SIG-M5 (cell line): ENCODE measurements around the gene PEX11B.
A peak's percentile ranks its signal among the peaks of the same experiment; 100 is the strongest.

Experiments
- DNase-seq: peaks from one replicate; lab custom pipeline; 2025; lab: John Stamatoyannopoulos, UW

Gene PEX11B, protein sequence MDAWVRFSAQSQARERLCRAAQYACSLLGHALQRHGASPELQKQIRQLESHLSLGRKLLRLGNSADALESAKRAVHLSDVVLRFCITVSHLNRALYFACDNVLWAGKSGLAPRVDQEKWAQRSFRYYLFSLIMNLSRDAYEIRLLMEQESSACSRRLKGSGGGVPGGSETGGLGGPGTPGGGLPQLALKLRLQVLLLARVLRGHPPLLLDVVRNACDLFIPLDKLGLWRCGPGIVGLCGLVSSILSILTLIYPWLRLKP

DNA sequence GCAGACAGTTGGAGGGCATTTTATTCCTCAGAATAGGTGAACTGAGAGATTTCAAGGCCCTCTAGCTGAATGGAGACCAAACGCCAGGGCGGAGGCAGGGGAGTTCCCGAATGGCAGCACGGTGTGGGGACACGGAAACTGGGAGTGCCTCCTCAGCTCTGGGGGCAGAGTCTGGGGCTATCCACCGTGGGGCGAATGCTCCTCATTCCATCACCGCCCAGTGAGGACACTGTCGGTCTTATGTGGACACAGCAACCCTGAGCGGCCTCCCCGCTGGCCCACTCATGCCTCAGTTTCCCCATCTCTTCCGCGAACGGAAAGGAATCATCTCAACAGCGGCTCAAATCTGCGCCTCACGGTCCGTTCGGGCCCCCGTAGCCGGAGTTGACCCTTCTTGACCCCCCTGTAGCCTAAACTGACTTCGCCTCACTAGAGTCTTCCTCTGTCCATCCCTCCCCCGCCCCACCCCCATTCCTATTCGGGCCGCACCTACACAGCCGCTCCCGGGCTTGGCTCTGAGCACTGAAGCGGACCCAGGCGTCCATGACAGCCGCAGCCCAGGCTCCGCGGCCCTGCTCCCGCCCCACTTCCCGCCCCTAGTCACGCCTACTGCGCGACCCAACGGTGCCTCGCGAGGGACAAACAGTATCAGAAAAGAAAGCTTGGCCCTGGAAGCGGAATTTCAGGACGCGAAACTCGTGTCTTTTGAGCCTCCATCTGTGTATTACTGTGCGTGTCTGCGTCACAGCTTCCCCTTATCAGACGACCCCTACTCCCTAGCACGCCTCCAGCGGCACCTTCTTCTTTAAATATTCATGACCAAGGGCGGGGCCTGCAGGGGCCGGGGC lies at the start of gene PEX11B:
PEX11B (minus strand) TSS at position 574 of the 848 bp plus-strand sequence; CDS start at position 545, 29 bp downstream.
- DNase-seq: peak; percentile 96

DNA sequence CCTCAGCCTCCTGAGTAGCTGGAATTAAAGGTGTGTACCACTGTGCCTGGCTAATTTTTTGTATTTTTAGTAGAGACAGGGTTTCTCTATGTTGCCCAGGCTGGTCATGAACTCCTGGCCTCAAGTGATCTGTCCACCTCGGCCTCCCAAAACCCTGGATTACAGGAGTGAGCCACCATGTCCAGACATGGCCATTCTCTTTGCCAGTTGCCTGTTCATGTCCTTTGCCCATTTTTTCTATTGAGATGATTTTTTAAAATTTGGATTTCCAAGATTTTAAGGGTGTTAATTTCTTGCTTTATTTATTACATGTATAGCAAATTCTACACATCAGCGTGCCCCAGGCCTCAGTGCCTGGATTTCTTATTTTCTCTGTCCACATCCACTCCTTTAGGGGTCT lies 48.8 kb upstream of the PEX11B start:
- DNase-seq: no peak

DNA sequence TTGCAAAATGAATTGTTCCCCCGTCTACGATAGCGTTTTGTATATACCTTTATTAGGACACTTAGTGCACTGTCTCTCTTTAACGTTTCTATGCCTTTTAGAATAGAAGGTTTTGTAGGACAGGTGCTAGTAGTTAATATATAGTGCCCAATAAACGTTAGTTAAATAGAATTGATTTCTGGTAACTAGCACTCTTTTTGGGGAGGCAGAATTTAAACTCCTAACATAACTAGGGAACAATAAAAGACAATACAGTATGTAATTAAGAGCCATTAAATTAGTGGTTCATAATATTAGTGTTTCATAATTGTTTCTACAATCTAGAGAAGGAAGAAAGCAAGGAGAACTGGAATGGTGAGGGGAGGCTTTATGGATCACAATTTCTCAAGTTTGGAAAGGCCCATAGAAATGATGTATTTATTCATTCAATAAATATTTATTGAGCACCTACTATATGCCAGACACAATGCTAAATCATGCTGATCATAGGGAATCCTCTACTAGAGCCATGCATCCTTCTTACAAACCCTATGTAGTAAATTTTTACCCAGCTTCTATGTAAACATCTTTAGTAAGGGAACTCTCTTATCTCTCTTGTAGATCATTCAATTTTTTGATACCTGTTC lies 46.7 kb upstream of the PEX11B start:
- no peak for DNase-seq

DNA sequence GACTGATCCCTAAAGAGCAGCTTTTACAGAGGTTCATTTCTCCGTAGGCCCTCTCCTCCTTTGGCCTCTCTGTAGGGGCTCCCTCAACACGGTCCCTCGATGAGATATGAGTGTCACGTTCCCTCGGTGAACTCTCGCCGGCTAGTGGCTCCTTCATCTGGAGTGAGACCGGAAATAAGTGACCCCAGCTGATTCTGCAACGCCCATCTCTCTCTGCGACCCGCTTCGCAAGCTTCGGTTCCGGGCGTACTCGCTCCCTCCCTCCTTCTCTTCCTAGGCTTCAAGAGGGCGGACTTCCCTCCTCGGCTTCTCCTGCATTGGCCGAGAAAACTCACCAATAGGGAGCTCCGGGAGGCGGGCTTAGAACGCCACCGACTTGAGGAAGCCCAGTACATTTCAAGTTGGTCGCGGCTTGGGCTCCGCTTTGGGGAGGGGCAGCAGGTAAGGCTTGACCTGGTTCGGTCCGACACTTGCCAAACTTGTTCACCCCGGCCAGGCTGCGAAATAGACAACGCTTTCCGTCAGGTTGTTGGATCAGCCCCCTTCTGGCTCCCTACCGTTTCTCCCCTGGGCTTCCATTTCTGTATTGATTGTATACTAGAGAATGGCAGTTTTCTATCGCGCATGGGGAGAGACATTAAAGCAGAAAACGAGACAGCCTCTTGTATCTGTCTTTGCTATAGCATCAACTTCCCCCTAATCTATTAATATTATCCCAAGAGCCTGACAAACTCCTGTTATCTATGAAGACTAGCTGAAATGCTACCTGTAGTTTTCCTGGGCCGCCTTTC lies 46.0 kb upstream of the PEX11B start, which contains the start of the genes ANKRD34A and POLR3GL:
ANKRD34A (minus strand) TSS at position 248 of the 791 bp plus-strand sequence. CDS start 2,816 bp downstream, outside the sequence.
POLR3GL (plus strand) TSS at position 363 of the 791 bp plus-strand sequence. CDS start 10,176 bp downstream, outside the sequence.
- DNase-seq: peak; percentile 82

DNA sequence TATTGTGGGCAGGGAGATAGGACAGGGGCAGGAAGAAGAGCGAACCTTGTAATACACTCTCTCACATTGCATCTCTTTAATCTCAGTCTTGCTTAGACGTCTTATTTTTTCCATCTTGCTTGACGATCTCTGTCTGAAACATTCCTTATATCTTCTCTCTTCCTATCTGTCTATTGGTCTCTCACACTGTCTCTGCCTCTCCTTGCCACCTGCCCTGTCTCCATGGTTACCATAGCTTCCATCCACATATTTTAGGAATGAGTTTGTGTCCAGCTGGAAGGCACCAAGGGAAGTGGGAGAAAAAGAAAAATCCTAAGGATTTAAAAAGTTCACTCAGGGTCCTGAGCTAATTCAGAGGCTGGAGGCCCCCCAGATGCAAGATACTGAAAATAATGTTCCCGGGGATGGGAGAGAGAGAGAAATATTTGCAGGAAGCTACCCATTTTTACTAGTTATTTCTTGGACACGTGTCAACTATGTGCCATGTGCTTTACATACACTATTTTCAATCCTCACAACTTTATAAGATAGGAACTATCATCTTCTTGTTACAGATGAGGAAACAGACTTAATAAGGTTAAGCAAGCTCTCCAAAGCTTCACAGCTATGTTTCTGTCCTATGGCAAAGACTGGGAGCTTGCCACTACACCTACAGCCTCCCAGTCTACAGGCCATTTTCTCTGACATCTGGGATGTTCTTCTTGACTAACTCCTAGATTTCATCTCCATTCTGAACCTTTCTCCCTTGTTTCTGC lies 44.9 kb upstream of the PEX11B start:
- DNase-seq: no peak

DNA sequence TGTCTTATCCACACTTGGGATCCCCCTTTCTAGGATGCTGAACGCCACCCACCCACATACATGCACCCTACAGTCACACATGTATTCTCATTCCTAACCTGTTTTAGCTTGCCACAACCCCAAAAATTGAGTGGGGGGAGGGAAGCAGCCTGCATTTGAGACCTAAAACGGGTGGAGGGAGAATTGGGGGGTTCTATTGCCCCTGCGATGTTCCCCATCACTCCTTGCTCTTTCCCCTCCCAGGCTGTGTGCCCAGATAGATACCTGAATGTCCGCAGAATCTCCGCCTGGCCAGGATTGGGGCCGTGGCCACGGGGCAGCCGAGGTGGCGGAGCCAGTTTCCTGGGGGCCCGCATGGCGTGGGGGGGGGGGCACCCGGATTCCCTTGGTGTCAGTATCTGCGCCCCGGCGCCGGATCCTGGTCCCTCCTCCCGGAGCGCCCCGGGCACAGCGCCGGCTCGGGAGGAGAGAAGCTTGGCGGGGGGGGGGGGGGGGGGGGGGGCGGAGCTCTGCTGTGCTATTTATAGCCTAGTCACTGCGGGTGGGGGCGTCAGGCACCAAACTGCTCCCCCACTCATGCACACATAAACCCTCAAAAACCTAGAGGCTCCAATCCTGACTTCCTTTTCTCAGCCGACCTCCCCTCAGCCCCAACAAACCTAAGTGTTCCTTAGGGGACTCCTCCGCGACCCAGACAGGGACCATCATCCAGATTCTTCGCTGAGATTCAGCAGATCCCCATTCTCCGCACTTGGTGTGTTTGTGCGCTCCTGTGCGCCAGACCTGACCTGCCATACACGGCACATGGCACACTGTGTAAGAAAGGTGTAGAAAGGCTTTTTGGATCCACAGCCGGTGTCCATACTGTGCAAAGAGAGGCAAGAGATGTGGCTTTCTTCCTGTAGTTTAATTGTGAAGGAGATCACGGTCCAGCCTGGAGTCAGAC lies 43.9 kb upstream of the PEX11B start:
- no peak for DNase-seq

DNA sequence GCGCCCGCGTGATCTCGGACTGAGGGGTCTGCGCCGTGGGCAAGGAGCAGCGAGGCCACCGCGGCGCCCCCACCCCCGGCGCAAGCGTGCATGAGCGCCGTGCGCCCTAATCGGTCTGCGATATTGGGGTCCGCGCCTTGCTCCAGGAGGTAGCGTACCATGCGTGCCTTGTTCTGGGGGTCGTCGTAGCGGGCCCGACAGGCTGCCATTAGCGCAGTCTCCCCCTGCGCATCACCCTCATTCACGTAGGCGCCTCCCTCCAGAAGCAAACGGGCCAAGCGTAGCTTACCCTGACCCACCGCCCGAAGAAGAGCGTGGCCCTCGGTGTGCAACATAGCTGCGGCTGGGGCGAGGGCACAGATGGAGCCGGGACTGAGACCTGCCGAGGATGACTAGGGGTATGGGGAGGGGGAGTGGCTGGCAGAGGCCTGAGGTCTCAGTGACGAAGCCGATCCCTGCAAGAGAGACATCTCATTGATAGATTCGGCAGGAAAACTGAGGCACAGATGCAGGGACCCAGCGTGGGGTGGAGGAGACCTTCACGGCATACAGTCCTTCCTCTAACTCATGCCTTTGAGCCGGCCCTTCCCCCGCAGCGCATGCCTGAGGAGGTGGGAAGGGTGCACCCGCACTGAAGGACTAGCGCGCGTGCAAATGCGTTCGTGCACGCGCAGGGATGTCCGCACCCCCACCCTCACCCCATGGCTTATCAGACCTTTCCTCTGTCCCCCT lies 43.1 kb upstream of the PEX11B start:
- DNase-seq: no peak

DNA sequence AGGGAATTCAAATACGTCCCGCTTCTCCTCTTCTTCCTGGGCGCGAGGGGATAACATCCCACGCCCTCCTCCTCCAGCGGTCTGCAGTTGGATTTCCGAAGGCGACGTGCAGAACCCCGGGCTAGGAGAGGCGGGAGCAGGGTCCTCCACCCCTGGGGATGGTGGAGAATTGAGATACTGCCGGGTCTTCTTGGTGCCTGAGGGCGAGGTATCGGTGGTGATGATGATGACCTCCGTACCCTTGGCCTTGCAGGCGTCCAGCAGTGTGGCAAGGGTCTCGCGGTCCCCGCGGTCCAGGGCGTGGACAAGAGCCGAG lies 42.5 kb upstream of the PEX11B start:
- no peak for DNase-seq

DNA sequence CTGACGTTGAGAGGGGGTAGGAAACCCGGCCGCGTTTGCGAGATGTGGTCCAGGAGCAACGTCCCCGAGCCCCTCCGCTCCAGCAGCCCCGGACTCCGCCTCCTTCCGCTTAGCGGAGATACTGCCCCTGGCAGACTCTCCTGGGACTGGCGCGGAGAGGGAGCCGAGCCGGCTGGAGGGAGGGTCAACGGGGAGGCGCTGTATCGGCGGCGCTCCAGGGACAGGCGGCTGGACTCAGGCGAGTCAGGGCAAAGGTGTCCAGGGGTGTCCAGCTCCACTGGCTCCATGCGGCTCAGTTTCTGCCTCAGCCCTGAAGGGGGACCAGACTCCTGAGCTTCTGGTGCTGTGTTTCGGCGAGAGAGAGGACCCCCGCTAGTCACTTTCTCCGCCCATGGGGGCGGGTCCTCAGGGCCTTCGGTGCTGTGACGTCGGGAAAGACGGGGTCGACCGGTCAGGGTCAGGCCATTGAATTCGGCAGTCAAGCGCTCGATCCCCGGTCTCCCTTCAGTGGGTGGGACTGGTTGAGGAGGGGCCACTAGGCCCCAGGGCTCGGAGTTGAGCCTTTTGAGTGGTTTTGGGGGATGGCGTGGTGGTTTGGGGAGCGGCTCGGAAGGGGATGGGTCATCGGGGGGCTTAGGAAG lies 42.1 kb upstream of the PEX11B start:
- no peak for DNase-seq

DNA sequence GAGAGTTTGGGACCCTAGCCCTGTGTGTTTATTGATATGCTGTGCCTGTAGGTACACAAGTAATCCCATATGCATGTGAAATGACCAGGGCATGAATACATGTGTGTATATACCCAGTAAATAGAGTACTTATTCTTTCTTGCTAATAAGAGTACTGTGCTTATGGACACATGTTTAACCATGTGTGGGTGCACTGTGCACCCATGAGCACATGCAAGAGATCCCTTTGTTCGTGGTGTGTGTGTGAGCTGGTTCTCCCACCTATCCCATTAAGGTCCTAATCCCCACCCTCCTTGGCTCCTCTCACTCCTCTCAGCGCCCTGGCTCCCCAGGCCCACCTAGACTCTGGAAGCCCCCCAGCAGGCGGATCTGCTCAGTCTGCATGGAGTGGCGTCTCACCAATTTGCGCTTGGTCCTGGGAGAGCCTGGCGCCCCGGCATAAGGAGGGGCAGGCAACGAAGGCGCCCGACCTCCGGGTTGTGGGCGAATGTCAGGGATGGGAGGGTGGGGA lies 41.5 kb upstream of the PEX11B start:
- no peak for DNase-seq

DNA sequence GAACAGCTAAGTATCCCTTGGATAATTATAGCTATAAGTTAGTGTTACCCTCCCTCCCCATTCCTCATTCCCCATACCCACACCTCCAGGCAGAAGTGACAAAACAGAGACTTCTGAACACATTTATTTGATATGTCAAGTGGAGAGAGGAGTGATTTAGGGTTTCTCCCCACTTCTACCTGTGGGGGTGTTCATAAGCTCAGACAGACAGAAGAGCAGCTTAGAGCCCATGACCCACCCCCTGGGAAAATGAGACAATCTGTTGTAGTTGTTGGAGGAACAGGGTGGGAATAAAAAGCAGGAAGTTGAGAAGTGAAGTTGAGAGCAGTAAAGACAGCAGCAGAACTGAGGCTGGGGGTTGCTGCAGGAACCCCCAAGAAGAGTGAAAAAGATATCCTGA lies 40.8 kb upstream of the PEX11B start:
- DNase-seq: no peak

DNA sequence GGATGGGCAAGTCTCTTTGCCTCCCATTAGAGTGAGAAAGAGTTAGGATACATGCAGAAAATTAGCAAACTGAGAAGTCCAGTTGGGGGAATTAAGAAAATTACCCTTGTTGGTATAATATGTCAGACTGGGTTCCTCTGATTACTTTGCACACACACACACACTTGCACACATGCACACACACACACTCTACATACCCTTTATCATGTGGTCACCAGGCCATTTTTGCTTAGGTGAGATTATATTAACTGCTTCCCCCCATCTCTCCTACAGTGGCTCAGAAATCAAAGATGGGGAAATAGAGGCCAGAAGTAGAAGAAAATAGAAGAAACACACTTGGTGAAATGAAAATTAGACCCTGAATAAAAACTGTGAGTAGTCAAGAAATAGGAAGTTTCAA lies 40.2 kb upstream of the PEX11B start:
- no peak for DNase-seq

DNA sequence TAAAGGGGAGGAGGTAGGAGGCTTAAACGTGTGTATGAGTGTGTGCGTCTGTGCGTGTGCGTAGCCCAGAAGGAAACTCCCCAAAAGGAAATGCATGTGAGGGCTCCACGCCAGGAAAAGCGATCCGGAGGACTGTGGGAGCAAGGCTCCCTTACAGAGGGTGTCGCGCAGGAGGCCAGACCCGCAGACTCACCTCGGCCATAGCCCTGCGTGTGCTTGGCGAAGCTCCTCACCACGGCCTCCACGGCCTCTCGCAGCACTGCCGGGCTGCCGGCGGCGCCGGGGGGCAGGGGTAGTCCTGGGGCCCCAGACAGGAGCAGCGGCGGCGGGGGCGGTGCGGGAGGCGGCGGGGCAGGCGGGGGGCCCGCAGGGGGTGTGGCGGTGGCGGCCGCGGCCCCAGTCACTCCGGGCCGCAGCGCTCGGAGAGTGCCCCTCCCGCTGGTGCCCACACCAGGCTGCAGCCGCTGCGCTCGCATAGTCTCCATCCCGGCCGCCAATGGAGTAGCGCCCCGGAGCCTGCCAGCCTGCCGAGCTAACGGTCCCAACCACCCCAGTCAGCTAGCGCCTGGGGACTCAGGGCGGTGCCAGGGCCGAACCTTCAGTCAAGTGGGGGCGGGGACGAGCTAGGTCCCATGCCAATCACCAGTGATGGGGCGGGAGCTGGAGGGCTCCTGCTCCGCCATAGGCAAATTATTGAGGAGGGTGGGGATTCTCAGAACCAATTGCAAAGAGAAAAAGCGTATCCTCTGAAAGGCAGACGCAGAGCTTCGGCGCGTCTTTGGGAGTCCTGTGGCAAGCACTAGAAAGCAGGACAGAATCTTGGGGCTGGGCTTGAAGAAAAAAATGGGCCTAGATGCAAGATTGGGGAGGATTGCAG lies 39.2 kb upstream of the PEX11B start, which contains the start of gene LIX1L:
LIX1L (minus strand) TSS at position 575 of the 877 bp plus-strand sequence; CDS start at position 485, 90 bp downstream.
- peak; percentile 98 for DNase-seq

DNA sequence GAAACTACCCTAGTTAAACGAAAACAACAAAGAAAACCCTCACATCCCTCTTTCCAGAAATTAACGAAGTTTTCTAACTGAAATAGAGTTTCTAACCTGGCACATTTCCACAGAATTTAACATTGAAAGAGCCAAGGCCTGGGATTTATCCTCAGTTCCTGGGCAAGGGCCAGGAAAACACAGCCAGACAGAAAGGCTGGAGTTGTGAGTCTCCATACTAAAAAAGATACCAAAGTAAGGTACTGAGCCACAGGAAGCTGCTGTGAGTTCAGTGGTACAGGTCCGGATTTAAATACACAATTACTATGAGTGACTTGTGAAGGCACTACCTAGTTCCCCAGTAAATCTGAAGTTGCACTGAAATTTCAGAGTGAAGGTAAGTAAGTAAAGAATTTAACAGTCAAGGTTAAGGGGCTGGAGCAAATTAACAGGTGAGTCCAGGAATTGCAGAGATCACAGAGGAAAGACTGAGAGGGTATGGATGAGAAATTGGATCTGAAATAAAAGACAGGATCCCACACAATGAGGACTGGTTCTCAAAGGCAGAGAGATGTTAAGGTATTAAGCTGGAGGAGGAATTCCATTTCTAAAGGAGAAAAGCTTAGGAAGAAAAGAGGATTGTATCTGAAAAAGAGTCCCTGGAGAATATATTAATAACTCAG lies 38.4 kb upstream of the PEX11B start:
- no peak for DNase-seq

DNA sequence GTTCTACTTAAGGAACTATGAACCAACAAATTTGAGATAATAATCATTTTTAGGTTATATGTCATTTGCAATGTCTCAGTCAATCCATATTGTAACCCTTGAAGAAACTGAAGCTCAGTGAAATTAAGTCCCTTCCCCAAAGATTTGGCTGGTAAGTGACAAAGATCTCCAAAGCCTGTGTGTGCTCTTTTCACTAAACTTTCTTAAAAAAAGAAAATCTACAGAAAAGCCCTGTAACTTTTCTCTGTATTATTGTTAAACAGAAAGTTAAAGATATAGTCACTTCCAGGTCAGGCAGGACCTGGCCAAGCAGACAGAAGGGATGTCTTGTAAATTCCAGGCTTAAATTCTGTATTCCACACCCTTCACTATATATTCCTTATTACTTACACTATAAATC lies 37.8 kb upstream of the PEX11B start:
- no peak for DNase-seq

DNA sequence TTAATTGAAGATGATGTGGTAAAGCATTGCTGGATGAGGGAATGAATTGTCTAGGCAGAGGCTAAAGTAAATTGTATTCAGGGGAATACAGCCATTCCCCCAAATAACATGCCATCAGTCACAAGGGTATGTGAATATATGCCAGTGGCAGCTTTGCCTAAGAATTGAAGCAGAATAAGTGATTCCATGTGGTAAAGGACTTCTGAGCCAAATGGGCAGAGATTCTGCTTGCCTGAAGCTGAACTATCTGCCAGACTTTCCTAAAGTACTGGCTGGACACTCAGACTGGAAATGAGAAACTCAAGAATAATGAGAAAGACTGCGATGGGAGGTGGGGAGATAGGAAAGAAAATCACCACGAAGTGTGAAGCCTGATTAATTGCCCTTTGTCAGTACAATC lies 36.9 kb upstream of the PEX11B start:
- DNase-seq: no peak

DNA sequence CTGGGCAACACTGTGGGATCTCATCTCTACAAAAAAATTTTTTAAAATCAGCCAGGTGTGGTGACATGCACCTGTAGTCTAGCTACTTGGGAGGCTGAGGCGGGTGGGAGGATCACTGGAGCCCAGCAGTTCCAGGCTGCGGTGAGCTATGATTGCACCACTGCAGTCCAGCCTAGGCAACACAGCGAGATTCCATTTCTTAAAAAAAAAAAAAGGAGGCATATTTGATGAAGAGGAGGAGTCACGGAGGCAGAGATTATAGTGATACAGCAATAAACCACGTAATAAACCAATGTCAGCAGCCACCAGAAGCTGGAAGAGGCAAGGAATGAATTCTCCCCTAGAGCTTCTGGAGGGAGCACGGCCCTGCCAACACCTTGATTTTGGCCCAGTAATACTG lies 35.3 kb upstream of the PEX11B start:
- no peak for DNase-seq
